GM12878 (cell line): ENCODE results near the gene CHST4. TPM values are rescaled to one million over a fixed set of nuclear protein-coding genes. Genes with fewer than 3 reads are reported as not detected.

ENCODE experiments used
- ATF3 ChIP-seq: IDR thresholded peaks from 2 replicates; pipeline ENCODE4 v1.6.1; 2011; ENCODE audit warnings: low read depth, mild to moderate bottlenecking, low read length, moderate library complexity, borderline replicate concordance; ENCODE audit errors: extremely low read depth
- BCLAF1 ChIP-seq: fragments of 450-650 bp; IDR thresholded peaks from 2 replicates; pipeline ENCODE4 v1.6.1; 2017; ENCODE audit warnings: antibody characterized with exemption, mild to moderate bottlenecking, moderate library complexity
- CREM ChIP-seq: IDR thresholded peaks from 2 replicates; pipeline ENCODE4 v1.6.1; 2014; ENCODE audit warnings: antibody characterized with exemption, low read depth
- EED ChIP-seq: sonication (generic); IDR thresholded peaks from 2 replicates; pipeline ENCODE4 v1.6.1; 2016; ENCODE audit warnings: antibody characterized with exemption, low read depth
- JUNB ChIP-seq: IDR thresholded peaks from 2 replicates; pipeline ENCODE4 v1.6.1; 2016; ENCODE audit warnings: antibody characterized with exemption, mild to moderate bottlenecking
- JUND ChIP-seq: IDR thresholded peaks from 2 replicates; pipeline ENCODE4 v1.6.1; 2012; ENCODE audit warnings: low read depth, mild to moderate bottlenecking, low read length, improper control_type of control experiment, moderate library complexity
- LARP7 ChIP-seq: fragments of 450-650 bp; IDR thresholded peaks from 2 replicates; pipeline ENCODE4 v1.6.1; 2017; ENCODE audit warnings: mild to moderate bottlenecking
- MEF2B ChIP-seq: fragments of 450-650 bp; IDR thresholded peaks from 2 replicates; pipeline ENCODE4 v1.6.1; 2018; ENCODE audit warnings: mild to moderate bottlenecking, moderate library complexity; ENCODE audit not compliant: partially characterized antibody, poor library complexity, severe bottlenecking
- MYB ChIP-seq: fragments of 150-350 bp; IDR thresholded peaks from 2 replicates; pipeline ENCODE4 v1.6.1; 2014; ENCODE audit warnings: mild to moderate bottlenecking, low read depth, low read length, borderline replicate concordance
- MYC ChIP-seq: IDR thresholded peaks from 2 replicates; pipeline ENCODE4 v1.6.1; 2011; ENCODE audit warnings: mild to moderate bottlenecking, low read length, moderate library complexity, inconsistent platforms; ENCODE audit not compliant: insufficient read depth, insufficient replicate concordance, insufficient read length, severe bottlenecking
- PAX8 ChIP-seq: fragments of 450-650 bp; IDR thresholded peaks from 2 replicates; pipeline ENCODE4 v1.6.1; 2017; ENCODE audit warnings: mild to moderate bottlenecking, moderate library complexity
- SIX5 ChIP-seq: IDR thresholded peaks from 2 replicates; pipeline ENCODE4 v1.6.1; 2011; ENCODE audit warnings: mild to moderate bottlenecking, low read depth, low read length, moderate library complexity; ENCODE audit not compliant: severe bottlenecking
- TCF3 ChIP-seq: IDR thresholded peaks from 2 replicates; pipeline ENCODE4 v1.6.1; 2012; ENCODE audit warnings: low read depth, mild to moderate bottlenecking, low read length, borderline replicate concordance; ENCODE audit not compliant: insufficient read depth
- ZNF592 ChIP-seq: fragments of 450-650 bp; IDR thresholded peaks from 2 replicates; pipeline ENCODE4 v1.6.1; 2017; ENCODE audit warnings: mild to moderate bottlenecking, moderate library complexity
- polyA plus RNA-seq, 11 experiments: library from polyadenylated mRNA; depleted of rRNA in 4 of 11; unstranded in 6 of 11; stranded (reverse) in 5 of 11; fragments of >200 nt; fragmentation: Nextera tagmentation in 4 of 11; fragmentation: Illumina TruSeq in 1 of 11; extraction: Ambion mirVana in 4 of 11; extraction: Trizol in 1 of 11; gene quantifications; 1 replicate in 1 of 11; 2 replicates in 10 of 11; pipeline versions ENCODE4 v1.2.1 to v1.2.3, GENCODE V29; 2011 to 2016; ENCODE audit warnings: inconsistent platforms in 2 of 11, missing spikeins in 2 of 11, low read depth in 1 of 11
- total RNA-seq, 4 experiments: library from RNA; depleted of rRNA in 3 of 4; stranded (reverse); fragments of >200 nt in 3 of 4; fragmentation: Illumina TruSeq in 1 of 4; extraction: Trizol in 1 of 4; gene quantifications; 2 replicates each; pipeline versions ENCODE4 v1.2.1 to v1.2.3, GENCODE V29; 2013 to 2021
- TF ChIP-seq, protein P1 (sequence below): fragments of 450-650 bp; IDR thresholded peaks from 2 replicates; pipeline ENCODE4 v1.6.1; 2016; ENCODE audit warnings: mild to moderate bottlenecking, moderate library complexity, borderline replicate concordance
- TF ChIP-seq, protein P2 (sequence below): IDR thresholded peaks from 2 replicates; pipeline ENCODE4 v1.6.1; 2012; ENCODE audit warnings: low read depth, low read length, improper control_type of control experiment

CHST4 gene
- total and polyA plus RNA-seq, 10 of the 15 experiments (the other 5 are each of a cell fraction or from before 2014, with no cell fraction given), result 0.10 to 1.7 (median 0.79) TPM

DNA sequence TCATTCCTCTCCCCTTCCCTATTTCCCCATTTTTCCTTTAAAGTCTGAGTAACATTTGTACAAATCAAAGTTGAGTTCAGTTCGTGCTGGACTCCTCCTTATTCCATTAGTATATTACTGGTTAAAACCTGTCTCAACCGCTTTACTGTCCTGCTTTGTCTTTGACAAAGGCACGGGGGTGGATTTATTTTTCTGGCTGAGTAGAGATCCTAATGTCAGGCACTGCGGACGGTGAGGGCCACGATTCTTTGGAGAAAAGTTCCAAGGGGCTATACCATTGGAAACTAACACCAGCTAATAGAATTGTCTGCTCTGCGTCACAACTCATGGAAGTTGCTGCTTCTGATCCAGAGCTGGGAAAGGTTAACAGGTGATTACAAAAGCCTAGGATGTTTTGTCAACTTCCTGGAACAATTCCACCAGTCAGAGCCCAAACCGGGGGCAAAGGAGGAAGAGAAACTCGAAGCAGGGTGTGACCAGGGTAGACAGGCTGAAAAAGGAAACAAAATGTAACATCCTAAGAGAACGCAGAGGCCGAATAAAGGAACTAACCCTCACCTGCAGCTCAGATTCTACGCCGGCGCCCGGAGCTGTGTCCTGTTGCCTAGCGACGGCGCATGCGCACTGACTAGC, 38.2 kb downstream of the CHST4 start (continued):
- TF ChIP-seq ZNF592 (no peak), EED (peak; percentile 71), CREM (no peak), SIX5 (no peak), LARP7 (no peak), JUNB (no peak), PAX8 (no peak), JUND (no peak), ATF3 (no peak), MEF2B (peak; percentile 72), BCLAF1 (no peak), MYC (no peak), MYB (no peak), TCF3 (no peak)
- TF ChIP-seq, protein P1, sequence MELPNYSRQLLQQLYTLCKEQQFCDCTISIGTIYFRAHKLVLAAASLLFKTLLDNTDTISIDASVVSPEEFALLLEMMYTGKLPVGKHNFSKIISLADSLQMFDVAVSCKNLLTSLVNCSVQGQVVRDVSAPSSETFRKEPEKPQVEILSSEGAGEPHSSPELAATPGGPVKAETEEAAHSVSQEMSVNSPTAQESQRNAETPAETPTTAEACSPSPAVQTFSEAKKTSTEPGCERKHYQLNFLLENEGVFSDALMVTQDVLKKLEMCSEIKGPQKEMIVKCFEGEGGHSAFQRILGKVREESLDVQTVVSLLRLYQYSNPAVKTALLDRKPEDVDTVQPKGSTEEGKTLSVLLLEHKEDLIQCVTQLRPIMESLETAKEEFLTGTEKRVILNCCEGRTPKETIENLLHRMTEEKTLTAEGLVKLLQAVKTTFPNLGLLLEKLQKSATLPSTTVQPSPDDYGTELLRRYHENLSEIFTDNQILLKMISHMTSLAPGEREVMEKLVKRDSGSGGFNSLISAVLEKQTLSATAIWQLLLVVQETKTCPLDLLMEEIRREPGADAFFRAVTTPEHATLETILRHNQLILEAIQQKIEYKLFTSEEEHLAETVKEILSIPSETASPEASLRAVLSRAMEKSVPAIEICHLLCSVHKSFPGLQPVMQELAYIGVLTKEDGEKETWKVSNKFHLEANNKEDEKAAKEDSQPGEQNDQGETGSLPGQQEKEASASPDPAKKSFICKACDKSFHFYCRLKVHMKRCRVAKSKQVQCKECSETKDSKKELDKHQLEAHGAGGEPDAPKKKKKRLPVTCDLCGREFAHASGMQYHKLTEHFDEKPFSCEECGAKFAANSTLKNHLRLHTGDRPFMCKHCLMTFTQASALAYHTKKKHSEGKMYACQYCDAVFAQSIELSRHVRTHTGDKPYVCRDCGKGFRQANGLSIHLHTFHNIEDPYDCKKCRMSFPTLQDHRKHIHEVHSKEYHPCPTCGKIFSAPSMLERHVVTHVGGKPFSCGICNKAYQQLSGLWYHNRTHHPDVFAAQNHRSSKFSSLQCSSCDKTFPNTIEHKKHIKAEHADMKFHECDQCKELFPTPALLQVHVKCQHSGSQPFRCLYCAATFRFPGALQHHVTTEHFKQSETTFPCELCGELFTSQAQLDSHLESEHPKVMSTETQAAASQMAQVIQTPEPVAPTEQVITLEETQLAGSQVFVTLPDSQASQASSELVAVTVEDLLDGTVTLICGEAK, result peak; percentile 58; the same call in 1 of the 2 replicates
- TF ChIP-seq, protein P2, sequence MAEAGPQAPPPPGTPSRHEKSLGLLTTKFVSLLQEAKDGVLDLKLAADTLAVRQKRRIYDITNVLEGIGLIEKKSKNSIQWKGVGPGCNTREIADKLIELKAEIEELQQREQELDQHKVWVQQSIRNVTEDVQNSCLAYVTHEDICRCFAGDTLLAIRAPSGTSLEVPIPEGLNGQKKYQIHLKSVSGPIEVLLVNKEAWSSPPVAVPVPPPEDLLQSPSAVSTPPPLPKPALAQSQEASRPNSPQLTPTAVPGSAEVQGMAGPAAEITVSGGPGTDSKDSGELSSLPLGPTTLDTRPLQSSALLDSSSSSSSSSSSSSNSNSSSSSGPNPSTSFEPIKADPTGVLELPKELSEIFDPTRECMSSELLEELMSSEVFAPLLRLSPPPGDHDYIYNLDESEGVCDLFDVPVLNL, result no peak
